HG03565 (cell line): ENCODE measurements around the gene SMTN.
A peak's percentile ranks its signal among the peaks of the same experiment; 100 is the strongest.
"Not testable (repeated sequence)": the region's sequence is repeated elsewhere in the genome, so short reads cannot be mapped to it uniquely, and the experiment has no call there.

Experiments
- ATAC-seq: cut with Tn5 transposase; IDR thresholded peaks from one replicate; pipeline ENCODE4 v1.9.1; 2021; ENCODE audit warnings: mild to moderate bottlenecking, moderate library complexity; ENCODE audit not compliant: unreplicated experiment

The SMTN gene

GRCh38 chr22:31103111-31103510 is 22.0 kb downstream of the SMTN start:
- no peak for ATAC-seq

- no peak for ATAC-seq
These were observed 23.0 kb downstream of the SMTN start for GRCh38 chr22:31103899-31104694.

GRCh38 chr22:31104869-31105268 is 23.8 kb downstream of the SMTN start:
- no peak for ATAC-seq

- no peak for ATAC-seq
These were observed 24.3 kb downstream of the SMTN start for GRCh38 chr22:31105282-31105929.

GRCh38 chr22:31106001-31106571 is 25.0 kb downstream of the SMTN start:
- ATAC-seq, result no peak

- no peak for ATAC-seq
These were observed 25.6 kb downstream of the SMTN start for GRCh38 chr22:31106731-31107177.

GRCh38 chr22:31107178-31107893 is 26.2 kb downstream of the SMTN start, which contains the start of gene SELENOM:
Gene SELENOM, minus strand, starts transcription at chr22:31107568. Its CDS starts 63 bp downstream, at chr22:31107505.
- ATAC-seq, result peak; percentile 60

GRCh38 chr22:31107894-31108218 is 26.7 kb downstream of the SMTN start:
- ATAC-seq, result peak; percentile 9

GRCh38 chr22:31112547-31113091 is 31.5 kb downstream of the SMTN start:
- ATAC-seq, result not testable (repeated sequence)

GRCh38 chr22:31118046-31118820 is 37.1 kb downstream of the SMTN start:
- no peak for ATAC-seq

- ATAC-seq, result no peak
These were observed 38.1 kb downstream of the SMTN start for GRCh38 chr22:31119026-31119717.

GRCh38 chr22:31120230-31120629 is 39.1 kb downstream of the SMTN start:
- no peak for ATAC-seq

- no peak for ATAC-seq
These were observed 39.5 kb downstream of the SMTN start for GRCh38 chr22:31120642-31121041.

GRCh38 chr22:31121403-31121802 is 40.3 kb downstream of the SMTN start:
- ATAC-seq, result no peak

GRCh38 chr22:31122196-31122531 is 41.0 kb downstream of the SMTN start:
- no peak for ATAC-seq

- ATAC-seq, result no peak
These were observed 41.6 kb downstream of the SMTN start, which contains the start of gene INPP5J for GRCh38 chr22:31122532-31123291. Gene INPP5J, plus strand, starts transcription at chr22:31122966. Its CDS starts 49 bp downstream, at chr22:31123015.

- no peak for ATAC-seq
These were observed 42.1 kb downstream of the SMTN start for GRCh38 chr22:31123292-31123602.

- ATAC-seq, result no peak
These were observed 43.2 kb downstream of the SMTN start for GRCh38 chr22:31124290-31124689.

GRCh38 chr22:31124811-31125465 is 43.8 kb downstream of the SMTN start:
- no peak for ATAC-seq
